LNCaP clone FGC (cell line): ENCODE measurements around the gene AMZ2.
"Not testable (repeated sequence)": the region's sequence is repeated elsewhere in the genome, so short reads cannot be mapped to it uniquely, and the experiment has no call there.

ENCODE experiments used
- DNase-seq: peaks from one replicate; pipeline ENCODE4 v3.0.0-alpha.2; 2011; ENCODE audit warnings: low read depth
- H3K4me3 ChIP-seq: 2 replicates; pipeline ENCODE4 v1.5.1; 2011; ENCODE audit warnings: mild to moderate bottlenecking, low read depth, low read length, control low read depth
- TF ChIP-seq, protein P1 (sequence below): IDR thresholded peaks from 2 replicates; pipeline ENCODE4 v1.5.1; 2012; ENCODE audit warnings: mild to moderate bottlenecking; ENCODE audit not compliant: control insufficient read depth, insufficient read depth; ENCODE audit errors: extremely low read depth

Gene AMZ2

GRCh38 chr17:68249354-68249765 is 1.5 kb downstream of the AMZ2 start:
- TF ChIP-seq, protein P1, sequence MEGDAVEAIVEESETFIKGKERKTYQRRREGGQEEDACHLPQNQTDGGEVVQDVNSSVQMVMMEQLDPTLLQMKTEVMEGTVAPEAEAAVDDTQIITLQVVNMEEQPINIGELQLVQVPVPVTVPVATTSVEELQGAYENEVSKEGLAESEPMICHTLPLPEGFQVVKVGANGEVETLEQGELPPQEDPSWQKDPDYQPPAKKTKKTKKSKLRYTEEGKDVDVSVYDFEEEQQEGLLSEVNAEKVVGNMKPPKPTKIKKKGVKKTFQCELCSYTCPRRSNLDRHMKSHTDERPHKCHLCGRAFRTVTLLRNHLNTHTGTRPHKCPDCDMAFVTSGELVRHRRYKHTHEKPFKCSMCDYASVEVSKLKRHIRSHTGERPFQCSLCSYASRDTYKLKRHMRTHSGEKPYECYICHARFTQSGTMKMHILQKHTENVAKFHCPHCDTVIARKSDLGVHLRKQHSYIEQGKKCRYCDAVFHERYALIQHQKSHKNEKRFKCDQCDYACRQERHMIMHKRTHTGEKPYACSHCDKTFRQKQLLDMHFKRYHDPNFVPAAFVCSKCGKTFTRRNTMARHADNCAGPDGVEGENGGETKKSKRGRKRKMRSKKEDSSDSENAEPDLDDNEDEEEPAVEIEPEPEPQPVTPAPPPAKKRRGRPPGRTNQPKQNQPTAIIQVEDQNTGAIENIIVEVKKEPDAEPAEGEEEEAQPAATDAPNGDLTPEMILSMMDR = no peak
- no peak for DNase-seq
- no peak overlapping the region for H3K4me3 ChIP-seq

DNA sequence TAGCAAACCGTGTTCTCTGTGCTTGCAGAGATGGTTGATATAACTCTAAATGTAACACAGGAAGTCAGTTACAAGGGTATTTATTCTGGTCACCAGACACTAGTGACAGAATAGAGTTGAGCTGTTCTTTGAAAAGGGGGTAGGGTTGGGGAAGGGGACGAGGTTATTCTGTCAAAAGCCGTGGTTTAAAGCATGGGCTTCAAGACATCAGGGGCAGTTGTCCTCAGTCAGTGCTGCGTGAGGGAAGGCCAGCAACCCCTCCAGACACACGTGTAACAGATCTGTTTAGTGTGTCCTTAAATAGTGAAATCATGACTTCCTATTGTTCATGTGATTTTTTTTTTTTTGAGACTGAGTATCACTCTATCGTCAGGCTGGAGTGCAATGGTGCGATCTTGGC is 5.6 kb downstream of the AMZ2 start:
- not testable (repeated sequence) for H3K4me3 ChIP-seq, DNase-seq

GRCh38 chr17:68255151-68255550 is 7.3 kb downstream of the AMZ2 start:
- TF ChIP-seq, protein P1 = no peak
- no peak for DNase-seq
- H3K4me3 ChIP-seq = no peak overlapping the region

- no peak overlapping the region for H3K4me3 ChIP-seq
- no peak for DNase-seq
- TF ChIP-seq, protein P1 = no peak
Measured at GRCh38 chr17:68255731-68256538, 8.1 kb downstream of the AMZ2 start.

DNA sequence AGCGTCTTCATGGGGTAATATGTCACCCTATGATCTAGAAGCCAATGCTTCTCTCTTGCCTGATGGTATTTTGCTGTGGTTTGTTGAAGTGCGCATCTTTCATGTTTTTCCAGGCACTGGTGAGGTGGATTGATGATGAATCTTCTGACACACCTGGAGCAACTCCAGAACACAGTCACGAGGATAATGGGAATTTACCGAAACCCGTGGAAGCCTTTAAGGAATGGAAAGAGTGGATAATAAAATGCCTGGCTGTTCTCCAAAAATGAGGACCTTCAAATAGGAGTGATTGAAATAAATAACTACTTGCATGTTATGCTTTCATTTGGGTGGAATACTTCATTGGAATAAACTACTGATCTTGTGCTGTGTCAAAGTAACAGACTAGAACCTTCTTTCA is 8.9 kb downstream of the AMZ2 start:
- not testable (repeated sequence) for DNase-seq, H3K4me3 ChIP-seq

DNA sequence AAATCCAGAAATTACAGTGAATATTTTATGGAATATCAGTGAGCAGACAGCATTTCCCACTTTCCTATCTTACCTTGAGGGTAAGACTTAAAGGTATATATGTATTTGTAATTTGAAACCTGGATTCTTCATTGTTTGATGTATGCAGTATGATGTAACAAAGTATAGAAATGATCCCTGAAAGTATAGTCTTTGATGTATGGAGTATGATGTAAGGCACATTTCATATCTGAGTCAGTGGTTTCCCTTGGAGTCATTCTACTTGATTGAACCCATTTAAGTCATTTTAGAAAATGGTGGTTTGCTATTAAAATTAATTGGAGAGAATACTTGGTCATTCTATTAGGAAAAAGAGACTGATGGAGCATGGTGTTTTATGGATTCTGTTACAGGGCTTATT is 10.1 kb downstream of the AMZ2 start:
- no peak for DNase-seq
- TF ChIP-seq, protein P1 = no peak
- H3K4me3 ChIP-seq = no peak overlapping the region

DNA sequence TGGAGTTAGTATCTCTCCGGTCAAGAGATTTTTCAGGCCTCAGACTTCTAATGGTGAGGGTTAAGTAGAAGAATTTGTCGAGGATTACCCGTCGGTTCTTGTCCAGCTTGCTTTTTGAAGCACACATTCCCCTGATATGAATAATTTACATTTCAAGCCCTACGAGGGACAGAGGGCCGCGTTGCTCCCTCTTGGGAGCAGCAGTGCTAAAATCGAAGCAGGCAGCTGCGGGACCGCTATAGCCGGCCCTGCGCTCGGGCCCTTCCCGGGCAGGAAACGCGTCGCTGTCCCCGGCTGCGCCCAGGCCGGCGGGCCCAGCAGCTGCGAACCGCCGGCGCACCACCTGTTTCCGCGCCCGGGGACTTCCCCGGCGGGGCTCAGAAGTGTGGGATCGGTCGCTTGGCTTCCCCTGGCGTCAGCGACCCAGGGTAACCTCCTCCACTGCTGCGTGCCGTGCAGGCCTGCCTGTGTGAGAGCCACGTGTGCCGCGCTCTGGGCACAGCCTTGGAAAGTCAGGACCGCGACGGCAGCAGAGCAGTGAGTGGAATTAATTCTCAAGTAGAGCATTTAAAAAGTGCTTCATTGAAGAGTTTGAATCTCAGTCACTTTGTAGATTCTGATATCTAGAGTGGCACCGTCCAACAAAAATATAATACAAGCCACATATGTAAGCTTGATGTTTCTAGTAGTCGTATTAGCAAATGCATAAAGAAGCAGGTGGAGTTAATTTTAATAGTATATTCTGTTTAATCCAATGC is 11.2 kb downstream of the AMZ2 start:
- H3K4me3 ChIP-seq, DNase-seq: not testable (repeated sequence)

GRCh38 chr17:68259648-68259951 is 11.8 kb downstream of the AMZ2 start:
- not testable (repeated sequence) for H3K4me3 ChIP-seq, DNase-seq

DNA sequence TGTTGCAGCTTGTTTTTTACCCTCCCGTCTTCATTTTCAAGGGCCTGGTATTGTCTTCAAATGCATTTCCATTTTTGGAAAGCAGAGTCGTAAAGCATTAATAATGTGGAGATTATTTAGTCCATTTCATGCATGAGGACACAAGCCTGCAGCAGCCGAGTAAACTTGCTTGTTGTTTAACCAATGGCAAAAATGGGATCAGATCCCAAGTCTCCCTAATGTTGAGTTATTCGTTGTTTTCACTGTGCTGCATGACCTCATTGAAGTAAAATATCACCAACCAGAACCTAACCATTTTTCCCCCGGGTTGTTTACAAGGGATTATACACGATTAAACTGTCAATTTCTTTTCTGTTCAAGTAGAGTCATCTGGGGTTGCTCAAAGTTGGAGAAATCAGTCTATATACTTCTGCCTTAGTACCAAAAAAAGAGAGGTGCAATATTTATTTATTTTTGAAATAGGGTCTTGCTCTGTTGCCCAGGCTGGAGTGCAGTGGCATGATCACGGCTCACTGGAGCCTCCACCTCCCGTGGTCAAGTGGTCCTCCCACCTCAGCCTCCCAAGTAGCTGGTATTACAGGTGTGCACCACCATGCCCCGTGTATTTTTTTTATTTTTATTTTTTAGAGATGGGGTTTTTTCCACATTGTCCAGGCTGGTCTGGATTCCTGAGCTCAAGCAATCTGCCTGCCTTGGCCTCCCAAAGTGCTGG is 12.4 kb downstream of the AMZ2 start:
- H3K4me3 ChIP-seq = no peak overlapping the region
- TF ChIP-seq, protein P1 = no peak
- no peak for DNase-seq

GRCh38 chr17:68262467-68262866 is 14.6 kb downstream of the AMZ2 start:
- not testable (repeated sequence) for DNase-seq, H3K4me3 ChIP-seq
